Epithelial cell of prostate (primary cell): ENCODE data around the gene ZNF385D.

Experiments
- DNase-seq: peaks from one replicate; pipeline ENCODE4 v3.0.0-alpha.2; 2011; ENCODE audit warnings: low read depth, low spot score
- H3K27ac ChIP-seq: fragments of 450-650 bp; 2 replicates; pipeline ENCODE4 v1.5.1; 2017; ENCODE audit warnings: mild to moderate bottlenecking

The ZNF385D gene

DNA sequence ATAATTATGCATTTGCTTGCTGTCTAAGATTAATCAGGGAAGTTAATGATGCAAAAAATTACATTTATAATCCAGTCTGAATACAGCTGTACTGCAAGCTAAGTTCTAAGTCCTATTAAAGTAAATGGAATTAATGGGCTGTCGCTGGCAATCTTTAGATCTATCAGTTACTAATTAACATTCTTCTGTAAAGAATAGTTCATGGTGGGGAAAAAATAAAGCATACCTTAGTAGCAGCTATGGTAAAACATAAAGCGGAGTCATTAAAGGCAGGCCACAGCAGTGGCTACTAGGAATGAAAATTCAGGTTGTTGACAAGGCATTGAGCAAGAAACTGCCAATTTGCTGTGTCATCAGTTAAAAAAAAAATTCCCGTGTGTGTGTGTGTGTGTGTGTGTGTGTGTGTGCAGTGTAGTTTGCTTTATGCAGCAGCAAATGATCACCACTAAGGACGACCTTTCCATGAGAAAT, 129.8 kb downstream of the ZNF385D start:
- no peak overlapping the region for H3K27ac ChIP-seq
- DNase-seq, result peak; percentile 26

DNA sequence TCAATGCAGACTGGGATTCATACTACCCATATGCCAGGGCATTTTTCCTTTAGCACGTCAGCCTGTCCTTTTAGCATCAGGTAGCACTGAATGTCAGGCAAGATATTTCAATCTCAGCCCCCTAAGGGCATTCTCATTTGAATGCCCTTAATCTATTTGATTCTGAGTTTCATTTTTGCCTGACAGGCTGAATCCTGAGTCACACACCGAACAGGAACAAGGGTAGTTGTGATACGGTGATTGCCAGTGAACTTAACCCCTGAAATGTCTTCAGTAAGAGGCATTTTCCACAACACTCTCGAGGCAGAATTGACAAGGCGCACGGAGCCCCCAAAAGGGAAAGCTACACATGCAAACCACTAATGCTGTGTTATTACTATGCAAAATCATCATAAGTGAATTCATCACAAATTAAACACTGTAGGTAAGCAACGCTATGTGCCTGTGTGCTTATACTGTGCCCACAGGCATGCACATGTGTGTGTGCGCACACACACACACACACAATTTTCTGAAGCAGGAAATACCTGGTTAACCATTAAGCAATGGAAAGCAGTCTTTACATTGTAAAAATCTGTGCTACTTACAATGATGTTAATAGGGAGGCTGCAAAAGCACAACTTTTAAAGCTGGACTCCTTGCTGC, 130.4 kb downstream of the ZNF385D start:
- peak; percentile 22 for DNase-seq
- no peak overlapping the region for H3K27ac ChIP-seq

DNA sequence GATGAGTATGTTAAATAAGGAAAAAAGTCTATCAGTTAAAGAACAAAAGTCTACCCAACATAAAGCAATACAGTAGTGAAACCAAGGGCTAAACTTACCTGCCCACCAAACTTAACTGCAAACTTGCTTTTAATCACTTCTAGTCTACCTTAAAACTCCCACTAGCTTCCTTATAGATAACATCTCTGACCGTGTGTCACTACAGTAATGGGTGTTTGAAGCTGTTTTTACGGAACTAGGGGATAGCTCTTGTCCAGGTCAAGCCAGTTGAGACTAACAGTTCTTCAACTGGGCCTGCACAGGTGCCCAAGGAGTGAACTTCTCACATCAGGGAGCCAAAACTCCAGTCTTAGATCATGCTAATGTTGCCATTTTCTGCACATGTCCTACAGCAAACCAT, 132.3 kb downstream of the ZNF385D start:
- no peak overlapping the region for H3K27ac ChIP-seq
- no peak for DNase-seq

- no peak overlapping the region for H3K27ac ChIP-seq
- no peak for DNase-seq
These were observed 137.5 kb downstream of the ZNF385D start for GRCh38 chr3:21613372-21614070.

GRCh38 chr3:21601178-21601577, 149.8 kb downstream of the ZNF385D start:
- DNase-seq, result no peak
- H3K27ac ChIP-seq, result no peak overlapping the region

GRCh38 chr3:21599890-21600289, 151.1 kb downstream of the ZNF385D start:
- DNase-seq, result no peak
- H3K27ac ChIP-seq, result no peak overlapping the region

GRCh38 chr3:21592828-21593227, 158.2 kb downstream of the ZNF385D start:
- DNase-seq, result no peak
- H3K27ac ChIP-seq, result no peak overlapping the region

DNA sequence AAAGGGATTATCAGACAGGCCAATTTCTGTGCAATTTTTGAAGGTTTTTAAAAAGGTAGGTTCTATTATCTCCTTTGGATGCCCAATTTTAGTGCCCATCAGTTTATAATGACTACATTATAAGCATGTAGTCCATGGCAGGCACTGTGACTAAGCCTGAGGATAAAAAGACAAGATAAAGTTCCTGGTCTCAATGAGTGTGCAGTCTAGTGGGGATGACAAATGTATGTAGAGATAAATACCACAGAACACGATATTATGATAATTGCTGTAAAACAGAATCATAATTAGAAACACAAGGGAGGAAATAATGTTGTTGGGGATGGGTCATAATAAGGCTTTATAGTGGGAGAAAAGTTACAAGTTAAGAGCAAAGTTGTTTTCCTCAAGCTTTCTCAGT, 163.1 kb downstream of the ZNF385D start:
- DNase-seq, result no peak
- no peak overlapping the region for H3K27ac ChIP-seq

DNA sequence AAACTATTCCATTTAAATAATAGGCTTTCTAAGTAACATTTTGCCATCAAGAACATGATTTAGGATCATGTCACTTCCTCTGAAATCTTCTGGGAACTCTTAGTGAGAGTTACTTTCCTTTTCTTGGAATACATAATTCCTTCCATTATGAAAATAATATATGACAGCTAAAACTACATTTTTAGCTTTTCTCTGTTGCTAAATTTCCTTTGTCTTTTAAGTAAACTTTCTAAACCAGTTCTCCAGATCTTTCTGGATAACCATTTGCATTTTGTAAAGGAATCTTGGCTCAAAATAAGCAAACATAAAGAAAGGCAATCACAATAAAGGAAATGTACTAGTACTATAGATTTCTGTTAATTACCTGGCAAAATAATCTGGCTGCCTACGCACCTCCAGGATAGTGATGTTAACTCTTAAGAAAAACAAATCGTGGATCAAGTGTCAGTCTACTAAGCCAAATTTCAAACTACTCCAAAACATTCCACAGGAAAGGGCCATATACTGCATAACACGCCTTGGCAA, 165.7 kb downstream of the ZNF385D start:
- DNase-seq, result no peak

GRCh38 chr3:21573291-21573690, 177.7 kb downstream of the ZNF385D start:
- H3K27ac ChIP-seq, result no peak overlapping the region
- DNase-seq, result no peak

More for the DNA sequence above, 165.7 kb downstream of the ZNF385D start:
- no peak overlapping the region for H3K27ac ChIP-seq

DNA sequence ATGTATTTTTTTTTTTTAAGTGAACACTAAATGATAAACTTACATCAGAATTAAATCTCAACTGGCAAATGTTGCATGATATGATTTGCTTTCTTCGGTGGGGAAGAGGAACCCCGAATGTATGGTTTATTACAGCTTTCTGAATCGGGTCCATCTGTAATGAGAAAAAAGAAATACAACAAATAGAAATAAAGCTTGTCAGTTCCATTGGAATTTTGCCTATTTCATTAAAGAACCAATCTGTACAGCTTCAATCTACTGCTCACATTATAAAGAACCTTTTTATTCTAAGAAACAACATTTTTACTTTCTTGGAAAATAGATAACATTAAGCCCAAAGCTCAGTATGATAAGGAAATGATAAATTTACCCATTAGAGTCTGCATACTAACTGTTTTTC, 186.5 kb downstream of the ZNF385D start:
- DNase-seq, result no peak
- H3K27ac ChIP-seq, result no peak overlapping the region

DNA sequence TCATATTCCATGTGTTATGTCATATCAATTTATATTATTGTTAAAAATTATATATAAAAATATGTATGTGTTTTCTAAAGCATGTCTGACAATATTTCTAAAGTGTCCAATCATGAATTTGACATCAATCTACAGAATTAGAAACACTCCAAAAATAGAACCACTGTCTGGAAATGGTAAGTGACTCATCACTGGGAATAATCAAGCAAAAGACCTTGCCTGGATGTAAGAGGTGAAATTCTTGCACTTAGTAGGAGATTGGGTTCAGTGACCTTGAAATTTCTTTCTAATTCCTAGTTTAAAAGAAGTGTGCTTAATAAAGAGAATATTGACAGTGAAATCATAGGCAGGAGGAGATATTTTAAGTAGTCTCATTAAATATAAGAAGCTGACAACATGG, 188.8 kb downstream of the ZNF385D start:
- no peak overlapping the region for H3K27ac ChIP-seq
- no peak for DNase-seq

GRCh38 chr3:21561472-21561871, 189.5 kb downstream of the ZNF385D start:
- no peak overlapping the region for H3K27ac ChIP-seq
- DNase-seq, result no peak

DNA sequence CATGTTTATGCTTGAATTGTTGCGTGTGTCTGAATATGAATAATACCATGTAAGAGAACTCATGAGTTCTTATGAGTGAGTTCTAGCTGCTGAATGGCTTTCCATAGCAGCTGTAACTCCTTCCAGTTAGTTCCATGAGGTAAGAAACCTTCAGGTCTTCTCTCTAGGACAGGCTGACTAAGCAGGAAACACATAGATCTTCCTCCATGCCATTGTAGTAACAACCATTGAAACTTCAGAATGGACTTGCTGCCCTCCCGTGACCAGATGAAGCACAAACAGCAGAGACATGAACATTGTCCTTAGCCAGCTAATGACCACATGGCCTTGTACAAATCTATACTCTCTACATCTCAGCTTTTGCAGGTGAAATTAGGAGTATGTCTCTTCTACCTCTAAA, 200.0 kb downstream of the ZNF385D start:
- no peak overlapping the region for H3K27ac ChIP-seq
- DNase-seq, result no peak

GRCh38 chr3:21544076-21544462, 206.9 kb downstream of the ZNF385D start:
- H3K27ac ChIP-seq, result no peak overlapping the region
- DNase-seq, result no peak

DNA sequence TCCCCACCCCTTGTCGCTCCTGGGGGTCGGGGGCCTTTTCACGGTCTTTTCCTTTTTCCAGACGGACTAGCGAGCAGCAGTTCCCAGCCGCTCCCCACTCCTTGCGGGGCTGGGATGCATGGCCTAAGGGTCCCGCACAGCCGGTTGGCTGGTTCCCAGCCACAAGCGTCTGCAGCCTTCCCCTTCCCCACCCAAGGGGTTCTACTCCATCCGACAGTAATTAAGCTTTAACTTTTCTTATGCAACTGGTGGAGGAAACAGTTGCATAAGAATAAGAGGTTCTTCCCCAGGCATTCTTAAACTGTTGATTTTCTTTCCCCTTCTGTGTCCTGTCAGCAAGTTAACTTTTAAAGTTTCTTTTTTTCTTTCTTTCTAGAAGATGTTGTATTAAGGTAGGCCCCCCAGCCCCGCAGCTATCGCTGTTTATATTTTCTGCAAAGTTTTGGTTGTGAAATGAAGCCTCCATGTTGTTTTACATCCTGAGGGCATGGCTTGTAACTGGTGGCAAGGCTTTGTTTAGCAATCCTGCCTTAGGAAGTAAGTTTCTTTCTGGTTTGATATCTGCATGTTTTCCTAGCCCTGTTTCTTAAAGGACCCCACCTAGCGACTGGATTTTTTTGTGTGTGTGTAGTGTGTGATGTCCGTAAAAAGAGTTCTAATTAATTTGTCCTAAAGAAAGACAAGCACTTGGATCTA, 207.5 kb downstream of the ZNF385D start:
- H3K27ac ChIP-seq, result no peak overlapping the region
- DNase-seq, result no peak

DNA sequence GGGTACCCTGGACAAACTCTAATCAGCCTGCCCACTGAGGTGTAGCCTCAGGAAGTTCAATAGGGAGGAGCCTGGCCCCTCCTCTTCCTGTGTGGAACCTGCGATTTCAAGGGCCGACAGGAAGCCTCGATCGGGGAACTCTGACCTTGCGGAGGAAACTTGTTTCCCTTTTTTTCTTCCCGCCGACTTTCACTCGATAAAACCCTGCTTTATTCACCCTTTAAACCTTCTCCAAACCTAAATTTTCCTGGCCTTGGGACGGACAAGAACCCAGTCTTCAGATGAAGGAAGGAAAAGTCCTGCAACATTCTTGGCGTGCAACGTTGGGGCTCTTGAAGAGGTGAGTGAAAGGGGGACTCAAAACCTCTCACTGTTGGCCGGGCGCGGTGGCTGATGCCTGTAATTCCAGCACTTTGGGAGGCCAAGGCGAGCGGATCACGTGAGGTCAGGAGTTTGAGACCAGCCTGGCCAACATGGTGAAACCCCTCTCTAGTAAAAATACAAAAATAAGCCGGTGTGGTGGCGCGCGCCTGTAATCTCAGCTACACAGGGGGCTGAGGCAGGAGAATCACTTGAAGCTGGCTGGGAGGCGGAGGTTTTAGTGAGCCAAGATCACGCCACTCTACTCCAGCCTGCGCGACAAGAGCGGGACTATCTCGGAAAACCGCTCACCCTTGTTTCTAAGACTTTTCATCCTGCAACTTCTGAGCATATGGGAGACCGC, 208.2 kb downstream of the ZNF385D start:
- H3K27ac ChIP-seq, result no peak overlapping the region
- DNase-seq, result no peak

DNA sequence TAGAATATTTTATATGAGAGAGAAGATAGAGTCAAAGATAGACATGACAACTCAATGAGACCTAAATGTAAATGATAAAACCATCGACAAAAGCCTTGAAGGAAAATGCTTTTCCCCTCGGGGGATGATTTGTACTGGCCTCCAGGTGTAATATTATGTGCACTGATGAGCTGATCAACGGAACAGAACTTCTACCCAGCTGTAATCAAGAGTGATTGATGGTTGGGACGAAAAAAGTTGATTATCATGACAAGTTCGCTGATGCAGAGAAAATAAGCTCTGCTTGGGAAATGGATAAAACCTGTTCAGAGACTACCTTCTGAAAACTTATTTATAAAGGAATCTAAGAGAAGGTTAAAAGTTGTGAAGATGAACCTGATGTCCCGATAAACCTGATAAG, 210.7 kb downstream of the ZNF385D start:
- no peak overlapping the region for H3K27ac ChIP-seq
- DNase-seq, result no peak

DNA sequence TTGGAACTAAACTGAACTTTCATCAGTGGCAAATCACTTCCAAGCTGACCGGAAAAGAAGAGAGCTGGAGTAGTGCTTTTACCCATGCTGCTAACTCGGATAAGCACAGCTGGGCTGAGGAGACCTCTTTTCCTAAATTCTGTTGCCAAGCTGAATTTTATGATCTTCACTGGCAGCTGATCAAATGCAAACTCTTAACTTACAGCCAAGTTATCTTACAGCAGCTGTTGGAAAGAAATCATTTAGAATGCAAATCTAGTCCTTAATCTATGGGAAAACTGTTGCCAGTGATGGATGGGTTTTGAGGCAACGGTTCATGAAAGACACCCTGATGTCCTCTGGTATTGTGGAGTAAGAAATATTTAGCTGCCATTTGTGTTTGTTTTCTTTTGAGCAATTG, 216.5 kb downstream of the ZNF385D start:
- no peak for DNase-seq
- no peak overlapping the region for H3K27ac ChIP-seq

DNA sequence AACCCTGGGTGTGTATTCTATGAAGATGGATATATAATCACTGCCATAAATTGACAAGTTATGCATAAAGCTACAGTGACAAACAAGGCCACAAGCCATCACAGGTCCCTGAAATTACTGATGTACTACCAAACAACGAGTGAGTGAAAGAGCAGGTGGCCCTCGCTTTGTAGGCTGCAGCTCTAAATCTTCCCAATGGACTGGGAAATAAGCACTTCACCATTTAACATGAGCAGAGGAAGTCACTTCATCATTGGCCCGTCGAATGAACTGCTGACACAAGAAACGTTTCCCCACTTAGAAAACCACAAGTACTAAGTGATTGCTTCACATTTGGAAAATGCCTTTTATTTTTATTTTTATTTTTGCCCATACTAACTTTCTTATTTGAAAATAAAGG, 218.0 kb downstream of the ZNF385D start:
- DNase-seq, result no peak
- no peak overlapping the region for H3K27ac ChIP-seq

DNA sequence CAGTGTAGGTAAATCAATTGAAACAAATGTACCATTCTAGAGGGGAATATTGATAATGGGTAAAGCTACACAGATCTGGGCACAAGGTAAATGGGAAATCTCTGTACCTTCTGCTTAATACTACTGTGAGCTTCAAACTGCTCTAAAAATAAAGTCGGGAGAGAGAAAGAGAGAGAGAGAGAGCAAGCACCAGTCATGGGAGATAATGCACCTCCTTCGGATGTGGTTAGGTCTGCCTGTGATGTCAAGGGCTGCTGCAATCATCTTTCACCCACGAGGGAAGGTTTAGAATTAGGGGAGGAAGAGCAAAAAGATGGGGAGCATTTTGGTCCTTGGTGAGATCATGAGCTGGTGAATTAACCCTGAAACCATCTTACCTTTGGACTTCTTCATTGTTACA, 219.1 kb downstream of the ZNF385D start:
- no peak for DNase-seq
- no peak overlapping the region for H3K27ac ChIP-seq
